Stimulated activated memory B cell treated with anti-CD40 and anti-IgM and Interleukin-4, amounts not matched to agents 10 μg/mL and 1 μg/mL and 100 μg/mL, for 72 hours (primary cell): ENCODE results near the gene NCLN.
"Not testable (repeated sequence)": the region's sequence is repeated elsewhere in the genome, so short reads cannot be mapped to it uniquely, and the experiment has no call there.

Experiments
- ATAC-seq: fragments of 150-1000 bp; cut with Tn5 transposase; 2 replicates; pipeline ENCODE4 v1.10.0; 2021
- H3K27ac Mint-ChIP-seq: one replicate; pipeline ENCODE4 v1.8.0; 2022; ENCODE audit warnings: mild to moderate bottlenecking, mixed read lengths
- H3K27me3 Mint-ChIP-seq: one replicate; pipeline ENCODE4 v1.8.0; 2022; ENCODE audit warnings: mixed read lengths
- H3K36me3 Mint-ChIP-seq: one replicate; pipeline ENCODE4 v1.8.0; 2022; ENCODE audit warnings: mixed read lengths
- H3K4me1 Mint-ChIP-seq: one replicate; pipeline ENCODE4 v1.8.0; 2022; ENCODE audit warnings: mixed read lengths
- H3K4me3 Mint-ChIP-seq: one replicate; pipeline ENCODE4 v1.8.0; 2022; ENCODE audit warnings: mild to moderate bottlenecking, moderate library complexity, mixed read lengths
- H3K9me3 Mint-ChIP-seq: one replicate; pipeline ENCODE4 v1.8.0; 2022; ENCODE audit warnings: mixed read lengths

The NCLN gene

GRCh38 chr19:3210347-3211017 lies 24.8 kb downstream of the NCLN start:
- Mint-ChIP-seq H3K4me1 (peaks cover 25% of the 10 kb centered on the region), H3K4me3 (no peak overlapping the region), H3K9me3 (no peaks in the 10 kb centered on the region), H3K27ac (peak overlapping the region; percentile 20), H3K27me3 (peaks cover 9% of the 10 kb centered on the region), H3K36me3 (peaks cover 24% of the 10 kb centered on the region)
- peak; percentile 74 for ATAC-seq

DNA sequence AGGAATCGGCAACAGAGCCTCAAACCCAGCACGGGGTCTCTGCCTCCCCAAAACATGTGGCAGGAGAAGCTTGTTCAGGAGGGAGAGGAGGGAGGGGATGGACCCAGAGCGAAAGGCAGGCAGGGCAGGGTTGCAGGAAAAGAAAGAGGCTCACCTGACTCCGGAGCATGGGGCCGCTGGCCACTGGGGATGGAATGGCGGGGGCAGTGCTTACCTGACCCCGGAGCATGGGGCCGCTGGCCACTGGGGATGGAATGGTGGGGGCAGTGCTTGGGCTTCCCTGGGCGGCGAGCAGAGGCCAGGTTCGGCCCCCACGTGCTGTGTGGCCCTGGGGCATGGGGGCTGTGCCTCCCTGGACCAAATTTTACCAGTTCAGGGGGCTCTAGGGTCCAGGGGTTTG lies 25.5 kb downstream of the NCLN start:
- Mint-ChIP-seq H3K9me3 (no peaks in the 10 kb centered on the region), H3K36me3 (peaks cover 24% of the 10 kb centered on the region), H3K27me3 (peaks cover 9% of the 10 kb centered on the region), H3K27ac (no peak overlapping the region), H3K4me3 (no peak overlapping the region), H3K4me1 (peaks cover 25% of the 10 kb centered on the region)
- no peak for ATAC-seq

- H3K27ac Mint-ChIP-seq: no peak overlapping the region
- H3K4me1 Mint-ChIP-seq: peaks cover 25% of the 10 kb centered on the region
- peaks cover 17% of the 10 kb centered on the region for H3K36me3 Mint-ChIP-seq
- no peak for ATAC-seq
- H3K9me3 Mint-ChIP-seq: no peaks in the 10 kb centered on the region
- peaks cover 9% of the 10 kb centered on the region for H3K27me3 Mint-ChIP-seq
- H3K4me3 Mint-ChIP-seq: no peak overlapping the region
Measured at GRCh38 chr19:3213159-3213558, 27.4 kb downstream of the NCLN start.

DNA sequence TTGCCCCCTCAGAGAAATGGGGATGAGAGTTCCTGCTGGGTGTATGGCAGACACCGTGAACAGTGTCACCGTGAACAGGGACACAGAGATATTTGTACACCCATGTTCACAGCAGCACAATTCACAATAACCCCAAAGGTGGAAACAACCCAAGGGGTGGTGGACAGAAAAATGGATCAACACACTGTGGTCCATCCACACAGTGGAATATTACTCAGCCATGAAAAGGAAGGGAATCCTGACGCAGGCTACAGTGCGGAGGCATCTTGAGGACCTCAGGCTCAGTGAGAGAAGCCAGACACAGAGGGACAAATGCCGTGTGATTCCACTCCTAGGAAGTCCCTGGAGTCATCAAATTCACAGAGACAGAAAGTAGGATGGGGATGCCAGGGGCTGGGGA lies 31.1 kb downstream of the NCLN start:
- Mint-ChIP-seq H3K27me3 (no peaks in the 10 kb centered on the region), H3K36me3 (peaks cover 6% of the 10 kb centered on the region), H3K4me1 (peaks cover 14% of the 10 kb centered on the region), H3K27ac (no peak overlapping the region), H3K9me3 (no peaks in the 10 kb centered on the region), H3K4me3 (no peak overlapping the region)
- no peak for ATAC-seq

GRCh38 chr19:3220576-3220975 lies 34.8 kb downstream of the NCLN start:
- H3K27me3 Mint-ChIP-seq: peaks cover 18% of the 10 kb centered on the region
- H3K9me3 Mint-ChIP-seq: no peaks in the 10 kb centered on the region
- no peaks in the 10 kb centered on the region for H3K36me3 Mint-ChIP-seq
- no peak for ATAC-seq
- no peak overlapping the region for H3K4me3 Mint-ChIP-seq
- H3K27ac Mint-ChIP-seq: no peak overlapping the region
- H3K4me1 Mint-ChIP-seq: no peaks in the 10 kb centered on the region

DNA sequence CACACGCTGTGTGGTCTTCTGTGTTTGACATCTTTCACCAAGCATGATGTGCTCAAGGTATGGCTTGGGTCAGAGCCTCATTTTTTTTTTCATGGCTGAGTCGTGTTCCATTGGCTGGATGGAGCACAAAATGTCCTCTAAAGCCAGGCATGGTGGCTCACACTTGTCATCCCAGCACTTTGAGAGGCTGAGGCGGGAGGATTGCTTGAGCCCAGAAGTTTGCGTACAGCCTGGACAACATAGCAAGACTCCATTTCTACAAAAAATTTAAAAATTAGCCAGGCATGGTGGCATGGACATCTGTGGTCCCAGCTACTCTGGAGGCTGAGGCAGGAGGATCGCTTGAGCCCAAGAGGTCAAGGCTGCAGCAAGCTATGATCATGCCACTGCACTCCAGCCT lies 35.8 kb downstream of the NCLN start:
- H3K9me3 Mint-ChIP-seq, H3K36me3 Mint-ChIP-seq, H3K4me1 Mint-ChIP-seq, ATAC-seq, H3K27ac Mint-ChIP-seq, H3K4me3 Mint-ChIP-seq: not testable (repeated sequence)
- peaks cover 28% of the 10 kb centered on the region for H3K27me3 Mint-ChIP-seq

GRCh38 chr19:3222709-3223108 lies 37.0 kb downstream of the NCLN start:
- peaks cover 12% of the 10 kb centered on the region for H3K4me1 Mint-ChIP-seq
- ATAC-seq: no peak
- H3K36me3 Mint-ChIP-seq: no peaks in the 10 kb centered on the region
- no peak overlapping the region for H3K27ac Mint-ChIP-seq
- H3K9me3 Mint-ChIP-seq: no peaks in the 10 kb centered on the region
- peaks cover 39% of the 10 kb centered on the region for H3K27me3 Mint-ChIP-seq
- H3K4me3 Mint-ChIP-seq: no peak overlapping the region

- peaks cover 17% of the 10 kb centered on the region for H3K4me1 Mint-ChIP-seq
- H3K4me3 Mint-ChIP-seq: peak within 1 kb of the TSS; percentile 64
- no peaks in the 10 kb centered on the region for H3K36me3 Mint-ChIP-seq
- peaks cover 47% of the 10 kb centered on the region for H3K27me3 Mint-ChIP-seq
- H3K27ac Mint-ChIP-seq: no peak within 1 kb of the TSS
- H3K9me3 Mint-ChIP-seq: no peaks in the 10 kb centered on the region
- ATAC-seq: peak; percentile 37
Measured at GRCh38 chr19:3224346-3225168, 38.8 kb downstream of the NCLN start, which contains the start of gene CELF5. Gene CELF5, plus strand, starts transcription at chr19:3224661. Its CDS starts 79 bp downstream, at chr19:3224740.

DNA sequence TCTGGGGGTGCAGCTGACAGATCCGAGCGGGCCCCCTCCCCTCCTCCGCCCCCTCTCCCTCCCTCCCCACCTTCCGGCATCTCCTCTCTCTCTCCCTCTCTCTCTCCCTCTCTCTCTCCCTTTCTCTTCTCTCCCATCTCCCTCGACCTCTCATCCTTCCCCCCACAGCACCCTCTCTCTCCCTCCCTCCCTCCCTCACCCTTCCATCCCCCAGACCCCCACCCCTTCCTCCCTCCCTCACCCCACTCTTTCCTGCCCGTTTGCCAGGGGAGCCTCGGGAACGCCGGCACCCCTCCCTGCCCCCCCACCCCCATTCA lies 39.4 kb downstream of the NCLN start:
- Mint-ChIP-seq H3K9me3 (no peaks in the 10 kb centered on the region), H3K27ac (no peak overlapping the region), H3K4me1 (peaks cover 17% of the 10 kb centered on the region), H3K27me3 (peaks cover 47% of the 10 kb centered on the region), H3K36me3 (no peaks in the 10 kb centered on the region), H3K4me3 (peak overlapping the region; percentile 64)
- ATAC-seq: peak; percentile 7

GRCh38 chr19:3225677-3226093 lies 40.0 kb downstream of the NCLN start:
- H3K4me1 Mint-ChIP-seq: peaks cover 17% of the 10 kb centered on the region
- no peak overlapping the region for H3K27ac Mint-ChIP-seq
- ATAC-seq: no peak
- no peak overlapping the region for H3K4me3 Mint-ChIP-seq
- H3K27me3 Mint-ChIP-seq: peaks cover 47% of the 10 kb centered on the region
- no peaks in the 10 kb centered on the region for H3K36me3 Mint-ChIP-seq
- no peaks in the 10 kb centered on the region for H3K9me3 Mint-ChIP-seq

- ATAC-seq: no peak
- Mint-ChIP-seq H3K27ac (no peak overlapping the region), H3K36me3 (no peaks in the 10 kb centered on the region), H3K4me1 (peaks cover 17% of the 10 kb centered on the region), H3K9me3 (no peaks in the 10 kb centered on the region), H3K27me3 (peaks cover 47% of the 10 kb centered on the region), H3K4me3 (no peak overlapping the region)
Measured at GRCh38 chr19:3227054-3227626, 41.4 kb downstream of the NCLN start.

- Mint-ChIP-seq H3K27ac (no peak overlapping the region), H3K4me1 (peaks cover 17% of the 10 kb centered on the region), H3K4me3 (no peak overlapping the region), H3K36me3 (no peaks in the 10 kb centered on the region), H3K27me3 (peaks cover 51% of the 10 kb centered on the region), H3K9me3 (no peaks in the 10 kb centered on the region)
- no peak for ATAC-seq
Measured at GRCh38 chr19:3229346-3229743, 43.6 kb downstream of the NCLN start.

DNA sequence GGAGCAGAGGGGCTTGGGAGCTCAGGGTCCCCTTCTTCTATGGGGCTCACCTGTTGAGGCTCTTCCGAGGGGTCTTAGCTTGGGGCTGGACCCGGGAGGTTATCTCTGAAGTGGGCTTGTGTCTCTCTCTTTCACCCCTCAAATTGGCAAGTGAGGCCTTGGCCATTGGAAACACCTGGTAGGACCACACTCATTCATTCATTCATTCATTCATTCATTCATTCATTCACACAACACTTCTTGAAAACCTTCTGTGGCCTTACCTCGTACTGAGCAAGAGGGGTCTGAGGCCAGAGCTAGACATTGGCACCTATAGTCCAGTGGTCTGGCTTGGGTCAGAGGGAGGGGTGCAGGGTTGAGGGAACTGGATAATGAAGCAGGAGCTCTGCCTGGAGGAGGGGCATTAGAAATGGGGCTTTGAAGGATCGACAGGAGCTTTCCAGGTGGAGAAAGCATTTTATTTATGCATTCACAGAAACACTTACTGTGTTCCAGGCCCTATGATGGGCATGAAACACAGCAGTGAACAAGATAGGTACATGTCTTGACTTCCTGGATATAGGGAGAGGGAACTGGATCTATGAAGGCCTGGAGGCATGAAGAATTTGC lies 44.3 kb downstream of the NCLN start:
- H3K9me3 Mint-ChIP-seq: no peaks in the 10 kb centered on the region
- peaks cover 54% of the 10 kb centered on the region for H3K27me3 Mint-ChIP-seq
- no peaks in the 10 kb centered on the region for H3K36me3 Mint-ChIP-seq
- no peak overlapping the region for H3K27ac Mint-ChIP-seq
- H3K4me3 Mint-ChIP-seq: no peak overlapping the region
- peaks cover 17% of the 10 kb centered on the region for H3K4me1 Mint-ChIP-seq
- no peak for ATAC-seq

GRCh38 chr19:3231288-3231687 lies 45.6 kb downstream of the NCLN start:
- Mint-ChIP-seq H3K4me3 (no peak overlapping the region), H3K36me3 (no peaks in the 10 kb centered on the region), H3K4me1 (peaks cover 17% of the 10 kb centered on the region), H3K9me3 (peaks cover 6% of the 10 kb centered on the region), H3K27ac (no peak overlapping the region), H3K27me3 (peaks cover 54% of the 10 kb centered on the region)
- no peak for ATAC-seq

DNA sequence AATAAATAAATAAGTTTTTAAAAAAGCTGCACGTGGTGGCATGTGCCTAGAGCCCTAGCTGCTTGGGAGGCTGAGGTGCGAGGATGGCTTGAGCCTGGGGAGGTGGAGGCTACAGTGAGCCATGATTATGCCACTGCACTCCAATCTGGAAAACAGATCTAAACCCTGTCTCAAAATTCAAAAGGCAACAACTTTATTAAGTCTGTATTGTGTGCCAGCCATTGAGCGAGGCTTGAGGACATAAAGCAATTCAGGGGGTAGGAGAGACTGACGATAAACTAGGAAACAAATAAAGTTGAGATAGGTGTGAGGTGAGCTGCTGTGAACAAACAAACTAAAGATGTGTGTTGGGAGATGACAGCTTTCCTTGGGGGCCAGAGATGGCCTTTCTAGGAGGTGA lies 47.4 kb downstream of the NCLN start:
- H3K27ac Mint-ChIP-seq: no peak overlapping the region
- H3K4me3 Mint-ChIP-seq: no peak overlapping the region
- peaks cover 6% of the 10 kb centered on the region for H3K9me3 Mint-ChIP-seq
- no peak for ATAC-seq
- no peaks in the 10 kb centered on the region for H3K36me3 Mint-ChIP-seq
- peaks cover 37% of the 10 kb centered on the region for H3K27me3 Mint-ChIP-seq
- H3K4me1 Mint-ChIP-seq: peaks cover 2% of the 10 kb centered on the region
